Progenitor cell of endocrine pancreas (in vitro differentiated cells): ENCODE results near the gene CDC34. TPM values are rescaled to one million over a fixed set of nuclear protein-coding genes. Genes with fewer than 3 reads are reported as not detected.

Source experiments
- DNase-seq: peaks from one replicate; pipeline ENCODE4 v3.0.0; 2021; ENCODE audit warnings: low spot score; ENCODE audit not compliant: unreplicated experiment
- H3K27ac Mint-ChIP-seq: 2 replicates; pipeline ENCODE4 v1.8.0; 2021; ENCODE audit warnings: mild to moderate bottlenecking, moderate library complexity, mixed read lengths
- H3K27me3 Mint-ChIP-seq: 2 replicates; pipeline ENCODE4 v1.8.0; 2021; ENCODE audit warnings: mixed read lengths
- H3K36me3 Mint-ChIP-seq: 2 replicates; pipeline ENCODE4 v1.8.0; 2022; ENCODE audit warnings: mixed read lengths; ENCODE audit not compliant: insufficient read depth
- H3K4me1 Mint-ChIP-seq: 2 replicates; pipeline ENCODE4 v1.8.0; 2021; ENCODE audit warnings: low read depth, mixed read lengths
- H3K4me3 Mint-ChIP-seq: 2 replicates; pipeline ENCODE4 v1.8.0; 2021; ENCODE audit warnings: low read depth, mild to moderate bottlenecking, moderate library complexity, mixed read lengths
- H3K9me3 Mint-ChIP-seq: 2 replicates; pipeline ENCODE4 v1.8.0; 2021; ENCODE audit warnings: low read depth, mixed read lengths
- CTCF ChIP-seq: fragments of 200-600 bp; sonication (generic); IDR thresholded peaks from one replicate; pipeline ENCODE4 v1.5.0; 2021; ENCODE audit warnings: antibody characterized with exemption, mild to moderate bottlenecking; ENCODE audit not compliant: unreplicated experiment
- total RNA-seq: library from RNA; stranded (reverse); gene quantifications from 2 replicates; pipeline ENCODE4 v1.2.1, GENCODE V29; 2021

CDC34 gene
- total RNA-seq, 1 donor from 2014 or later = 96.9 TPM

GRCh38 chr19:485077-485476, 46.5 kb upstream of the CDC34 start:
- no peak for TF ChIP-seq CTCF
- H3K27ac Mint-ChIP-seq = peak overlapping the region; percentile 59
- no peak overlapping the region for H3K4me3 Mint-ChIP-seq
- H3K4me1 Mint-ChIP-seq = peaks cover 17% of the 10 kb centered on the region
- H3K27me3 Mint-ChIP-seq = peaks cover 16% of the 10 kb centered on the region
- no peak for DNase-seq
- H3K36me3 Mint-ChIP-seq = no peaks in the 10 kb centered on the region
- H3K9me3 Mint-ChIP-seq = peaks cover 10% of the 10 kb centered on the region

GRCh38 chr19:485583-486236, 45.9 kb upstream of the CDC34 start:
- Mint-ChIP-seq H3K4me1 (peaks cover 17% of the 10 kb centered on the region), H3K36me3 (no peaks in the 10 kb centered on the region), H3K4me3 (peak overlapping the region; percentile 45), H3K9me3 (peaks cover 4% of the 10 kb centered on the region), H3K27ac (peak overlapping the region; percentile 85), H3K27me3 (peaks cover 13% of the 10 kb centered on the region)
- no peak for DNase-seq
- no peak for TF ChIP-seq CTCF

- Mint-ChIP-seq H3K9me3 (no peaks in the 10 kb centered on the region), H3K4me1 (peaks cover 17% of the 10 kb centered on the region), H3K36me3 (no peaks in the 10 kb centered on the region), H3K27ac (peak overlapping the region; percentile 91), H3K4me3 (peak overlapping the region; percentile 80), H3K27me3 (peaks cover 4% of the 10 kb centered on the region)
- peak; percentile 94 for DNase-seq
- TF ChIP-seq CTCF = no peak
These were observed 42.8 kb upstream of the CDC34 start for GRCh38 chr19:488505-489417.

- peaks cover 17% of the 10 kb centered on the region for H3K4me1 Mint-ChIP-seq
These were observed 42.0 kb upstream of the CDC34 start for GRCh38 chr19:489418-490196.

More at GRCh38 chr19:489418-490196, 42.0 kb upstream of the CDC34 start:
- no peak for TF ChIP-seq CTCF
- no peaks in the 10 kb centered on the region for H3K9me3 Mint-ChIP-seq
- H3K36me3 Mint-ChIP-seq = no peaks in the 10 kb centered on the region
- peak overlapping the region; percentile 78 for H3K4me3 Mint-ChIP-seq
- DNase-seq = no peak
- peaks cover 3% of the 10 kb centered on the region for H3K27me3 Mint-ChIP-seq
- peak overlapping the region; percentile 78 for H3K27ac Mint-ChIP-seq
